GM21360 (cell line): Measurements from ENCODE around the gene ADTRP.

Experiments used
- ATAC-seq: cut with Tn5 transposase; IDR thresholded peaks from one replicate; pipeline ENCODE4 v1.9.1; 2021; ENCODE audit warnings: mild to moderate bottlenecking, moderate library complexity; ENCODE audit not compliant: unreplicated experiment

Gene ADTRP

DNA sequence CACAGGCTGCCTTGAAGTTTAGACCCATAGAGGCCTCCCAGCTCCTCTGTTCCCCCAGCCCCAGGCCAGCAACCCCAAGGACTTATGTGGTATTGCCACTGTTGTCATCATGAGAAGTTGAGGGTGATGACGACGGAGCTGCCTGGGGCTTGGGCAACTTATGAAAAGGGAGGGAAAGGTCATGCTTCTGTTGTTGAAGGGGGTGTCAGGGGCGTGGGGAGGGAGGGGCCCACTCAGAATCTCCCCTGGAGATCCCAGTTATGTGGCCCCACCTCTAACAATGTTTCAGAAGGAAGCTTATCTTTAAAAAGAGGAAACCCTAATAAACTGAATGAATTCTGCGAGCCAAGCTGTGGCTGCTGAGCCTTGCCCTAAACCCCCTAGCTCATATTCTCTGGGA, 4.2 kb downstream of the ADTRP start:
- no peak for ATAC-seq

DNA sequence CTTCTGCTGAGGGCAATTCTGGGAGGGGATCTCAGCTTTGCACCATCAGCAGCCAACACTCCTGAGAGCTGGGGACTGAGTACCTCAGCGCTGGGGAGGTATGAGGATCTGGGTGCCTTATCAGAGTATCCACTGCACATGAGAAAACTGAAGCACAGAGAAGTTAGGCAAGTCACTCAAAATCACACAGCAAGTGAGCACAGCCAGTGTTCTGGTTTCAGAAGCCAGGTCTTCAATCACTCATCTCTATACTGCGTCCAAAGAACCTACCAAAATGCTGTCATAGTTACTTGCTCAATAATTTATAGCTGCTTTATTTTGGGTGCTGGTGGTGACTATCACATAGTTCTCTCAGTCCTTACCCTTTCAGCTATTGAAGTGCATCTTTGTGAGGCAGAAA, 5.0 kb downstream of the ADTRP start:
- no peak for ATAC-seq

DNA sequence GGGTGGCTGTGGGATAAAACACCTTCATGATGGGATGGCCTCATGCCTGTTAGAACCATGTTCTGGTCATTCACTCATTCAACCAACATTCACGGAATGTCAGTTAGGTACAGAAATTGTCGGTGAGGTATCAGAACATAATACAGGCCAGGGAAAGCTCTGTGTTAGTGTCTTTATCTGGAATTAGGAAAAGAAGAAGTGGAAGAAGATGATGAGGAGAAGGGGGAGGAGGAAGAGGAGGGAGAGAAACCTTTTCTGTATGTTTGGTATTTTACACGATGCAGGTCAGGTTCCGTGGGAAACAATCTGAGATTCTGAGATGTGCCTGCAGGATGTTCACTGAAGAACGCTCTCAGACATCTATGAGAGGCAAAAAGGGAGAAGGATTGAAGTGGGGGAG, 5.6 kb downstream of the ADTRP start:
- no peak for ATAC-seq

DNA sequence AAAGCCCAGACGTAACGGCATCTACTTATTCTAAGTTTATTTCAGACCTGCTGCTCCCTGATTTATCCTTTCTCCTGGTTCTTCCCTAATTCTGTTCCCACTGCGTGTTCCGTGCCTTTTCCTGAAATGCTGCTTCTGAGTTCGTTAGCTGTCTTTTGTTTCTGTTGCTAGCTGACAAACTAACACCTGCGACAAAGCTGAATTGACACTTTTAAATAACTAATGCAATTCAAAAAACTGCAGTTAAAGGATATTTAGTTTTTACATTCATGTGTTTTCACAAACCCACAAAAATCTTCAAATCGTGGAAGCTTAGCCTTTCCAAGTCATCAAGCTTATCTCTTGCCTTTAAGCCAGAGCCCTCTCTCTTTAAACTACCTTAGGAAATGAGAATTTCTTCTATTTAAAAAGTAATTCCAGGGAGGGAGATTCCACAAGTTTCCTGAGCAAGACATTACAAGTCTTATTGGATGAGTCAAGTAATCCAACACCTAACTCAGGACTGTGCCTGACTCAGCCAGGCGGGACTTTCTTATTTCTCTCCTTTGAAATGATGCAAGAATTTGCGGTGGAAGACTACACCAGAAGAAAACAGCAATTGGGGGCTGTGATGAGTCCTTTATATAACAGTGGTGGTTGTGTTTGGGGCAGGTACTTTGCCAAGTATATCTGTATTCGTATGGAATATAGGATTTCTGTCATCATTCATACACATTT, 6.3 kb downstream of the ADTRP start:
- no peak for ATAC-seq

DNA sequence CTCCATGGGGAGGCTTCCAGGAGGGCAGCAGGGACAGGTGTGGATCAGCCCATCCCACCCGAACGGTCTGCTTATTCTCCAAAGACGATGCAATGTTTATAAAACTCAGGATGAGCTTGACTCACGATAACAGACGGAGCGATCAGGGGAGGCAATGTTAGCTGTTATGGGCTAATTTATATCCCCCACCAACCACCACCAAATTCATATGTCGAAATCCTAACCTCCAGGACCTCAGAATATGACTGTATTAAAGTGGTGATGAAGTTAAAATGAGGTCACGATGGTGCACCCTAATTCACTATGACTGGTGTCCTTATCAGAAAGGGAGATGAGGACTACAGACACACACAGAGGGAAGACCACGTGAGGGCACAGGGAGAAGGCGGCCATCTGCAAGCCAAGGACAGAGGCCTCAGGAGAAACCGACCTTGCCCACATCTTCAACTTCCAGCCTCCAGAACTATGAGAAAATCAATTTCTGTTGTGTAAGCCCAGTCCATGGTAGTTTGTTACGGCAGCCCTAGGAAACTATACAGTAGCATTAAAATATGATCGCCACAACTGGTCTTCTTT, 7.0 kb downstream of the ADTRP start:
- ATAC-seq: no peak

DNA sequence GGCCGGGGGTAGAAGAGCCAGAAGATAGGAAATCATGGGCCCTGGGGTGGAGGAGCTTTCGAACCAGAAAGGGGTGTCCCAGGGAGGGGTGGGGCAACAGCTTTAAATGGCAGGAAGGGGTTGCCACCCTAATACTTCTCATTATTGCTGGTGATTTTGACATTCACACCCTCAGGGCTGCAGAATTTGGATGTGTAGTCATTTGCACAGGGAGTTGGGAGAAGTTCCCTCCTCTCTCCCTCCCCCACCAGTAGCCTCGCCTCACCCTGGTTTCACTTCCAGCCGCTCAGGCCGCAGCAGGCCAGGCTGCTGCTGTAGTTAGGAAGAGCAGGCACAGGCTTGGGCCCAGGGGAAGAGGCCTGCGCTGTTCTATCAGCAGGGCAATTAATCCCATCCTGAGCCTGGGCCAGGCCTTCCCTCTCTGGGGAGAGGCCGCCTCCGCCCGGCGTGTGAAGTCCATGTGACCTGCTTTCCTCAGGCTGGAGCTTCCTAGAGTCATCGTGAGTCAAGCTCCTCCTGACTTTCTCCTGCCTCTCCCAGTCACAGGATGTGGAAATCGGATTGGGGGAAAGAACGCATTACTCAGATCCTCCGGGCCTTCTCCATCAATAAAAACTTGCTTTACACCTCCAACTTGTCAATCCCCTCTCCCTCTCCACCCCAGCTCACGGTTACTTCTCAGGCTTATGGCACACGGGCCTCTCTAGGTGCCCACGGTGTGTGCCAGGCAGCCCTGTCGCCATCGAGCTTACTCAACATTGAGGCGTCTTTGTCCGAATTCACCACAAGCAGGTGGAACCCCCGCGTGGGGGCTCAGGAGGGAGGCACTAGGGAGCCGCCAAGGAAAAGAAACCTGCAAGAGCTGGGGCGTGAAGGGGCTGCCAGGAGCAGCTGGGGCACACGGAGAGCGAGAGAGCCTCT, 7.8 kb downstream of the ADTRP start:
- no peak for ATAC-seq

DNA sequence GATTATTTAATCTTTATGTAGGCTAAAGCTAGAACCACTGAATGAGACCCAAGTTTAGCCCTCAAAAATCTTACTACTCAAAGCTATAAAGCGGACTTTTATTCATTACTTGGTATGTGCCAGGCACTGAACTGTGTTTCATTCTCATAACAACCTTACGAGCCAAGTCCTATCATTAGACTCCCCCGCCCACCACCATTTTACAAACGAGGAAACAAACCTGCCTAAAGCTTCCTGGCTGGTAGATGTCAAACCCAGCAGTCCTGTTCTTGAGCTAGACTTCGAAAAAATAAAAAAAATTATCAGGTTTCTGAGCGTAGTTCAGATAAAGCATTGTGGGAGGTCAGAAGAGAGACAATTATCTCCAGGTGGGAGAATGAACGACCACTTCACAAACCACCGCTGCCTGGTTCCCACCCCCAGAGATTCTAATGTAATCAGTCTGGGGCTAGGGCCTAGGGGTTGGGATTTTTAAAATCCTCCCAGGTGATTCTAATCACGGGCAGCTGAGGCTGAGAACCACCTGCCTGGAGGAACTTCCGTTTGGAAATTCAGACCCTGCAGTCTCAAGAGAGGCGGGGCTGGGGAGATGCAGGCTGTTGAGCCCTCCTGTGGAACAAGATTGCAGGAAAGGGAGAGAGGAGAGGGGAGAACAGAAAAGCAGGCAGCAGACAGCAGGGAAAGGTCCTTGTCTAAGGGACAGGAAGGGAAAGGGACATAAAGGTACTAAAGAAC, 8.6 kb downstream of the ADTRP start:
- ATAC-seq: no peak

DNA sequence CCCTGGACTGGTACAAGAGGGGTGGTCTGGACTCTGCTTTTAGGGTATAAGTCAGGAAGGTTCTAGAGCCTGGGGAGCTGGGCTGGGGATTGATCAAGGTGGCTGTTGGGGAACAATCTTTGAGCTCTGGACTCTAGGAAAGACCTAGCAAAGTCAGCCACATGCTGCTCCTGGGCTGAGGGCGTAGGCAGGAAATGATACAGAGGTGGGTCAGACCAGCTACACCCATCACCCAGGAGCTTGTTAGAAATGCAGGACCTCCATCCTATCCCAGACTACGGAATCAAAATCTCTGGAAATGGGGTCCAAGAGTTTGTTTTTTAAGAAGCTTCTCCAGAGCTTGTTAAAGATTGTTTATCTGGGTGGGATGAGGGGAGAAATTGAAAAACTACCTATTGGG, 9.4 kb downstream of the ADTRP start:
- no peak for ATAC-seq

DNA sequence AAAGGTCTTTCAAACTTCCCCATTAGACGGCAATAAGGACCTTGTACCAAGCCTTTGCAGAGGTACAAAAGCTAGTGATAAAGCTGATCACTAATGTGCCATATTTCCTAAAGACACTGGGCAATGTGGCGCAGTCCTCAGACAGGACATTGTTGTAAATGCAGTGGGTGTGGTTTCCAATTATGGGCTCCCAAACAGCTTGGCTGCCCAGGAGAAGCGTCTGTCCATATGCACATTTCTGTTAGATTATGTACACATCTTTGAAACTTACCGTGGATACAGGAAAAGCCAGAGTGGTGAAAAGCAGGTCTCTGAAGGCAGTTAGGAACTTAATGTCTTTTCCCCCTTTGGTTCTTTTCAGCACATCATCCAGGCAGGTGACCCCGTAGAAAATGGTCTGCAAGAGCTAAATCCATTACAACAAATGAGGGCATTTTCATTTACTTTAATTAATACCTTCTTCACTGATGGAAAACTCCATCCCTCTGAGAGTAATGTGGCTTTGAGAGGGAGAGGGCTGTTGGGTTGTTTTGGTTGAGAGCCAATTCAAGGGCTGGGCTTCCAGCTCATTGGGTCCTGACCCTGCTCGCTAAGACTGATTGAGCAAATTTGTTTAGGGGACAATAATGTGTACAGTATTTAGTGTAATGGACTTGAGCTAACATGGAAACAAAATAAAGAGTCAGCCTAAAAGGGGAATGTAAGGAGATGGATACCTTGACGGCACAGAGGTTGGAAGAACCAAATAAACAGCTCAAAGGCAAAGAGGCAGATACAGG, 10.4 kb downstream of the ADTRP start:
- ATAC-seq: no peak

DNA sequence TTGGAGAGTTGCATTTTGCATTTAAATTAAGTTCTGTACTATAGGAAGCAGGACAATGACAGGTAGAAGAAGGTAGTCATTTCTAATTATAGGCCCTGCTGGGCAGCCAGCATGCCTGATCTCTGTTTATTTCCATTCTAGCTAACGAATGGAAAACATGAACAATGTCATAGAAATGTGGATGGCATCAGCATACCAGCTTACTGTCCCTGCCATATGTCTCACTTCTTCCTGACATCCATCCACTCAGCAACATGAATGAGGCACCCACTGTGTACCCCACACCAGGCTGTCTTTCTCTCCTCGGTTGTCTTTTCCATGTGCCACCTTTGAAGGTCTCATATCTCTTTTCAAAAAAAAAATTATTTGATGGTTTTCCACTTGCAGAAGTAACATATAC, 11.1 kb downstream of the ADTRP start:
- no peak for ATAC-seq

DNA sequence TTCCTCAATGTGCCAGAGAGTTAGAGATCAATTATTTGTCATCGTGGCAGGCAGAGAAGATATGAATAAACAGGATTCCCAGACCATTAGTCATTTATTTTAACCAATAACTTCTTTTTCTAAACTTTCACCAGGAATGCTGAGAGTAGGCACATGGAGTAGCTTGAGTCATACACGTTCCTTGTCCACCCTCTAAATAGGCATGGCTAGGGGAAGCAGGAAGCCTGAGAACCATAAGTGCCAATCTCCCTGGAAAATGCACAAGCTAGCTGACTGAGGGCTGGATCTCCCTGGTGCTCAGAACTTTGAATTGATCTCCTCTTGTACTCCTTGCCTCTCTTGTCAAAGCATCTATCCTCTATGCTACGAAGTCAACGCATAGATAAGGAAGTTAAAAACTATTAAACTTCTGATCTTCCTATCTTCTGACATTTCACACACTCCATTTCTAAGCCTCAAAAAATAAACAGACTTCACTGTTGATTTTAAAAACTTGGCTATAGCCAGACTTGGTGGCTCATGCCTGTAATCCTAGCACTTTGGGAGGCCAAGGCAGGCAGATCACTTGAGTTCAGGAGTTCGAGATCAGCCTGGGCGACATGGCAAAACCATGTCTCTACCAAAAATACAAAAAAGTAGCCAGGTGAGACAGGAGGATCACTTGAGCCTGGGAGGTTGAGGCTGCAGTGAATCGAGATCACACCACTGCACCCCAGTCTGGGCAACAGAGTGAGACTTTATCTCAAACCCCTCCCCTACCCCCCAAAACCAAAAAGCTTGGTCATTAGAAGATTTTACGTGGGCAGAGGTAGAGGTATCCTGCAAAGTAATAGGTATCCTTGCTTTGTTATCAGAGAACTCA, 11.8 kb downstream of the ADTRP start:
- ATAC-seq: no peak

DNA sequence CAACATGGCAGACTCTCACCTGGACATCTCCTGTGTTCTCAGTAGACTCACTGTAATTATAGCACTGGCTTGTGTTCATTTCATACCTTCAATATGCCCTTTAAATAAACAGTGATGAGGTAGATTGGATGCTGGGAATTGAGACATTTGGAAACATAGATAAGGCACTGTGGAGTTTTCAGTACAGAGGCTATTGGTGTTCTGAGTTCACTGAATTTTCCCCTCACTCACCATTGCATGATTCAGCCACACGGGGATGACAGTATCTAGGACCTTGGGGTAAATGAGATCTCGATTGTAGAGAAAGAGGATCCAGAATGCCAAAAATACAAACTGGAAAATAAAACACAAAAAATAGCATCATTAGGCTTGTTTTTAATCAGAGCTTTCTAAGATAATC, 12.6 kb downstream of the ADTRP start:
- no peak for ATAC-seq

DNA sequence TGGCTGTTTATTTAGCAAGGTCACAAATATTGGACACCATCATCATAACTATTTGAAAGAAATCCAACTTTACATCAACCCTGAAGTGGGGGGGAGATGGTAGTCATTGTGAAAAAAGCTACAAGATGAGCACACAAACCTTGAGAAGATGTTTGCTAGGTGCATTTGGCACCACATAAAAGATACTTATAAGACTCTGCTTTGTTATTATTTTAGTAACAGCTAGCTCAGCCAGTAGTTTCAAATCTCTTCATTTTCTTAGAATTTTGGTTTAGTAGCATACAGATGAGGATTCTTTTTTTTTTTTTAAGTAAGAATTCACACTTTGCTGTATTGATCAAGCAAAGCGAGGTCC, 14.4 kb downstream of the ADTRP start:
- no peak for ATAC-seq

DNA sequence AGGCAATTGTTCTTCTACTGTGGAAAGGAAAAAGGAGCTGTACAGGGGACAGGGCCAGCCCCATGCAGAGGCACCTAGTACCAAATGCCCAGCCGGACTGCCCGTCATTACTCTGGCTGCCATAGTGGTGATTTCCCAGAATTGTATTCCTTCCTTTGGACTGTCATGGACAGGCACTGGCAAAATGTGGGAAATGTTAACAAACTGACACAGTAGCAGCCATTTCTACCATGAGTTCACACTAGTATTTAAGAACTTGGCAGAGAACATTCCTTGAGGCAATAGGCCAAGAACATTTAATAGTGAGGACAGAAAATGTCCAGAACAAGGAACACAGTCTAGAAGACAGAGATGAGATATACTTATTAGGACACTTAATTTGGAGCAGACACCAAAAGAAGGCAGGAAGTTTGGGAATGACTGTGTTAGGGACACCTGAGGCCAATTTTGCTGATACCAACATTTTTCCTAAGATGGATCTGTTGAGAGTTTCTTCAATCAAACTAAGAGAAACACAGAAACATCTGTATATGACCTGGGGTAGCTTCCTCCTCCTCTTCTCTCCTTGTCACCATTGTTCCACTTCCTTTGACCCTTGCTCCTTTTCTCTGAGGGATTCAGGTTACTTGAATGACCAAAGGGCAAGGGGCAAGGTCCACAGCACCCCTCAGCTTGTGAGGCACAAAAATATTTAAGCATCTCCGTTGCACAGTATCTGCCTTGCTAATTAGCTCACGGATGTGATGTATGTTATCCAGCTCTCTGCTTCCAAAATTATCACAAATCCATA, 14.9 kb downstream of the ADTRP start:
- no peak for ATAC-seq

DNA sequence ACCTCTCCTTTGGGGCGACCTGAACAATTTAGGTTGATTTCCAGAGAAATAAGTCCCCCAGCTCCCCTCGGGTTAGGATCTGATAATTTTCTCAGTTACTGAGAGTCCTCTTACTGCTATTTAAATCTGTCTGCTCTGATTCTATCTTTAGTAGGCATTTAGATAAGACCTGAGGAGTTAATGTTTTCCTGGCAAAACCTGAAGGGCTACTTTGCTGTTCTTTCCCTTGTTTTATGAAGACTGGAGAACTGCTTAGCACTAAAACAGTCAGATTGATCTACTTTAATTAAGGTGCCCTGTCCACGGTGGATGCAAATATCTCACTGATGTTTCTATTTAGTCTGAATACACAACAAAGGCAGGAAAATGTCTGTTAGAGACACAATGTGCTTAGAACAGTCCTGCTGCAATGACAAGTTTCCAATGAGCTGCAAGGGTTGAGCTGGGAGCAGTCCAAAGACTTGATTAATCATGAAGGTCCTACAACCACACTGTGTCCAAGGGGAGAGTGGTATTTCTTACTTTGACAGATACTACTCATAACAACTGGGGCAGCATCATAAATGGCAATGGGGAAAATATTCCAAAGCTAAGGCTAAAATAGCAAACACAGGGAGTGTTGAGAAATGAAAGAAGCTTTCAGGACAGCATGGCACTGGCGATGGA, 15.7 kb downstream of the ADTRP start:
- no peak for ATAC-seq

DNA sequence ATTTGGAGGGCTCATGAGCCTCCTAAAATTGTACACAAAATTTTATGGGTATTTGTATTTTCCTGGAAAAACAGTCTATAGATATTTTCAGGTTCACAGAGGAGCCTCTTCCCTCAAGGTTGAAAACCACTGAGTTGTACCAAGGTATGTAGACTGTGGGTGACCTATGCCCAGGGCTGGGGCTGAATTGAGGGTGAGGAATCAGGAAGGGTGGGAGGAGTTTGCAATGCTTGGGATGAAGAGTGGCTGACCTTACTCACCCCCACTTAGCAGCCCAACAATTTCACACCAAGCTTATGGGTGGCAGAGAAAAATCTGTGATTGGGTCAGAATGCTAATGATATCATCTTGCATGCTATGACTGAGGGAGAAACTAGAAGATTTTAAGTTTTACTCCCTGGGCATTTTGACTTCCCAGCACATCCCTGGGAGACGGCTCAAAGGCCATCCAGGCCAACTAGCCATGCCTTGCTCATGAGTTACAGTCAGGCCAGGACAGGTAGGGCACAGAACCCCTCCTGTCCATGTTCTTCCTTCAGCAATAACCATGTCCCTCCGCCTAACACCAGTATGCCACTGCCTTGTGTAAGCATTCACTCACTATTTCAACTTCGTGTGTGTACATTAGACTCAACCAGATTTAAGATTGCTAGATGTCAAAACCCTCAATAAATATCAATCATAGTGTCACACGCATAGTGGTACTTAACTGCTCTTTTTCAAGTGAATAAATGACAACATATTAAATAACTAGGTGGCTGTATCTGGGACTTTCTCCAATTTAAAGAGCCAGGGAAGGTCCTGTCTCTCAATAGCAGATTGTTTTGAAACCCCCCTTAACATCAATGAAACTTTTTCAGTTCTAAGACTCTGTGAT, 16.6 kb downstream of the ADTRP start:
- ATAC-seq: no peak

DNA sequence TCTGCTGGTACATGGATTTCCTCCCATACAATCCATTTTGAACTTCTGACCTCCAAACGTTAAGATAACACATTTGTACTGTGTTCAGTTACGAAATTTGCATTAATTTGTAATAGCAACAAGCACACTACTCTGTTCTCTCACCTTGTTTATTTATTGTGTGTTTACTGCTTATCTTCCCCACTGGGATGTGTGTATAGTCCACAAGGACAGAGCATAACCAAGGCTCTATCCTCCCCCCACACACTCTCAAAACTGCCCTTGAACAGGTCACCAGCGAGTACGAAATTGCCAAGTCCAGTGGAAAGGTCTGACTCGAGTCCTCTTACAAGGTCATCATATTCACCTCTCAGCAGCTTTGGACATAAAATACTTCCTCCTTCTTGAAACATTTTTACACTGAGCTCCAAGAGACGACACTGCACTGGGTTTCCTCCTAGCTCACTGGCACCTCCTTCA, 18.6 kb downstream of the ADTRP start:
- no peak for ATAC-seq
